GM10266 (cell line): ENCODE data around the gene EDAR.
A peak's percentile ranks its signal among the peaks of the same experiment; 100 is the strongest.

Experiments
- DNase-seq: peaks from one replicate; pipeline ENCODE4 v3.0.0; 2012; ENCODE audit errors: extremely low spot score
- TF ChIP-seq, protein P1 (sequence below): IDR thresholded peaks from 2 replicates; pipeline ENCODE4 v1.5.1; 2012; ENCODE audit warnings: mild to moderate bottlenecking, low read depth; ENCODE audit not compliant: control insufficient read depth, insufficient read depth; ENCODE audit errors: missing control alignments

The EDAR gene

GRCh38 chr2:109028738-109029489 lies 39.9 kb upstream of the EDAR start:
- no peak for DNase-seq
- TF ChIP-seq, protein P1, sequence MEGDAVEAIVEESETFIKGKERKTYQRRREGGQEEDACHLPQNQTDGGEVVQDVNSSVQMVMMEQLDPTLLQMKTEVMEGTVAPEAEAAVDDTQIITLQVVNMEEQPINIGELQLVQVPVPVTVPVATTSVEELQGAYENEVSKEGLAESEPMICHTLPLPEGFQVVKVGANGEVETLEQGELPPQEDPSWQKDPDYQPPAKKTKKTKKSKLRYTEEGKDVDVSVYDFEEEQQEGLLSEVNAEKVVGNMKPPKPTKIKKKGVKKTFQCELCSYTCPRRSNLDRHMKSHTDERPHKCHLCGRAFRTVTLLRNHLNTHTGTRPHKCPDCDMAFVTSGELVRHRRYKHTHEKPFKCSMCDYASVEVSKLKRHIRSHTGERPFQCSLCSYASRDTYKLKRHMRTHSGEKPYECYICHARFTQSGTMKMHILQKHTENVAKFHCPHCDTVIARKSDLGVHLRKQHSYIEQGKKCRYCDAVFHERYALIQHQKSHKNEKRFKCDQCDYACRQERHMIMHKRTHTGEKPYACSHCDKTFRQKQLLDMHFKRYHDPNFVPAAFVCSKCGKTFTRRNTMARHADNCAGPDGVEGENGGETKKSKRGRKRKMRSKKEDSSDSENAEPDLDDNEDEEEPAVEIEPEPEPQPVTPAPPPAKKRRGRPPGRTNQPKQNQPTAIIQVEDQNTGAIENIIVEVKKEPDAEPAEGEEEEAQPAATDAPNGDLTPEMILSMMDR: no peak

GRCh38 chr2:109028277-109028676 lies 39.3 kb upstream of the EDAR start:
- TF ChIP-seq, protein P1: peak; percentile 17
- DNase-seq: no peak

DNA sequence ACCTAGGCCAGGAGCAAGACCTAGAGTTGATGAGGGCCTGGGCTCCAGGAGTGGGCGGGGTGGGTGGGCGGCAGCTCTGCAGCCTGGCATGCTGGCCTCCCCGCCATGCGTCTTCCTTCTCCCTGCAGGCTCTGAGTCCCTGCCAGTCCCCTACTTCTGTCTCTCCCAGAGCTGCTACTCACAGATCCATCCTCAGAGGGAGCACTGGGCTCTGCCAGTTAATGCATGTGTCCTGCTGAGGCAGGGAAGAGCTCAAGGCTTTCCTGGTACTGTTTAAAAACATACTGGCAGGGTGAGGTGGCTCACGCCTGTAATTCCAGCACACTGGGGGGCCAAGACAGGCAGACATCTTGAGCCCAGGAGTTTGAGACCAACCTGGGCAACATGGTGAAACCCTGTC lies 38.7 kb upstream of the EDAR start:
- TF ChIP-seq, protein P1: no peak
- DNase-seq: no peak

- TF ChIP-seq, protein P1: no peak
- no peak for DNase-seq
These were observed 35.5 kb upstream of the EDAR start for GRCh38 chr2:109024477-109024876.

DNA sequence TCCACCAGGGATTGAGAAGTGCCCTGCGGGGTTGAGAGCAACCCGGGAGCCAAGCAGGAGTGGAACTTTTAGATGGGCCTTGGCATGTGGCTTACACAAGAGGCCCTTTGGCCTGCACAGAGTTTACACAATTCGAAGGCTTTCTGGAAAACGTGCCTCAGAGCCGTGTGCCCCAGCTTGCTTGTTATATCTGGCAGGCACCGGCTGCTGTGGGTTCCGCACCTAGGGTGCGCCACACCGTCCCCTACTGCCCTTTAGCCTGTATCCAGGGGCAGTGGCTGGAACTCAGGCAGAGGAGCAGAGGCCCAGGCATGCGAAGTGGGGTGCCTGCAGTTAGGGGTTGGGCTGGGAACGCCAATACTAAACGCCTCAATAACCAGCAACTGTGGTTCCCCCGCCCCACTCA lies 32.9 kb upstream of the EDAR start:
- no peak for DNase-seq
- TF ChIP-seq, protein P1: no peak

DNA sequence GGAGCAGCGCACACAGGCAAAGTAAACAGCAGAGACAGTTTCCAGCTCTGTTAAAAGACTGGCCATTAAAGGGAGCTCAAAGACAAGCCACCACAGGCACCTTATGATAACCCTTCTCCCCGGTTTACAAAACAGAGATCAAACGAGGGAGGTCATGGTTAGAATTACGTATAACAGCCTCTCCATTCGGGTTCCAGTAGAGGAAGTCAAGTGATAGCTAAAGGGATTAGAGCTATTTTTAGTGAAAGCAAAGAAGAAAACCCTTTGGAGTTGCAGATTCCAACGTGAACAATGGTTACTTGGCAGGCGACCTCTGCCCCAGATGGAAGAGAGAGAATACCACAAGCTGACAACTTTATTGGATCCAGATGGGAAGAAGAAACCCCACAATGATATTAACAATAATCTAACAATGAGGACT lies 31.2 kb upstream of the EDAR start:
- no peak for DNase-seq
- TF ChIP-seq, protein P1: no peak

DNA sequence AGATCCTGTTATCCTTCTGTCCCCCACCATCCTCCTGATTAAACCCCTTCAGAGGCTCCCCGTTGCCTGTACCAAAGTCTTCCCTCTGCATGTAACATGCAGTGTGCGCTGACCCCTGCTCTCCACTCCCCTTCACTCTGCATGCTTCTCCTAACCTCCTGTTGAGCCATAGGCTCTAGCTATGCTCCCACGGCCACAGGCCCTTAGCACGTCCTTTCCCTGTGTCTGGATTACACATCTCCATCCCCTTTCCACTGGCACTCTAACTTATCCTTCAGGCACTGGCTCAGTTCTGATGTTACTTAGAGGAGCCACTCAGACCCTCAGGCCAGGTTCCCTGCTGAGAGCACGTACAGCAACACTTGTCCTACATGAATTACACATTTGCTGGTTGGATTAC lies 29.4 kb upstream of the EDAR start:
- TF ChIP-seq, protein P1: no peak
- DNase-seq: no peak
